ENCODE results near the gene VAPB.

VAPB gene

GRCh38 chr20:58378704-58379103 lies 10.3 kb upstream of the VAPB start:
- DNase-seq = no peak

GRCh38 chr20:58381627-58382026 lies 7.4 kb upstream of the VAPB start:
- DNase-seq = no peak

- no peak for DNase-seq
Observed at GRCh38 chr20:58382096-58382495, 6.9 kb upstream of the VAPB start.

GRCh38 chr20:58384821-58385220 lies 4.2 kb upstream of the VAPB start:
- no peak for DNase-seq

GRCh38 chr20:58388028-58388601 lies 914 bp upstream of the VAPB start:
- DNase-seq = no peak

- peak in 1 of 2 experiments; percentile 74 for DNase-seq
Observed at GRCh38 chr20:58389324-58389967, 417 bp downstream of the VAPB start.

- no peak for DNase-seq
Observed at GRCh38 chr20:58389968-58390658, 1.1 kb downstream of the VAPB start.

- DNase-seq = no peak
Observed at GRCh38 chr20:58390659-58391035, 1.6 kb downstream of the VAPB start.

GRCh38 chr20:58392286-58392685 lies 3.3 kb downstream of the VAPB start:
- no peak for DNase-seq

- no peak for DNase-seq
Observed at GRCh38 chr20:58393299-58393698, 4.3 kb downstream of the VAPB start.

GRCh38 chr20:58394801-58395200 lies 5.8 kb downstream of the VAPB start:
- no peak for DNase-seq

- DNase-seq = no peak
Observed at GRCh38 chr20:58395604-58396003, 6.6 kb downstream of the VAPB start.

GRCh38 chr20:58397429-58397828 lies 8.4 kb downstream of the VAPB start:
- no peak for DNase-seq

- DNase-seq = no peak
Observed at GRCh38 chr20:58398254-58398653, 9.2 kb downstream of the VAPB start.

- no peak for DNase-seq
Observed at GRCh38 chr20:58399926-58400325, 10.9 kb downstream of the VAPB start.

- DNase-seq = no peak
Observed at GRCh38 chr20:58401162-58401561, 12.1 kb downstream of the VAPB start.

GRCh38 chr20:58402305-58402704 lies 13.3 kb downstream of the VAPB start:
- no peak for DNase-seq

GRCh38 chr20:58402827-58403226 lies 13.8 kb downstream of the VAPB start:
- no peak for DNase-seq

- no peak for DNase-seq
Observed at GRCh38 chr20:58403272-58403671, 14.2 kb downstream of the VAPB start.

GRCh38 chr20:58405504-58406291 lies 16.7 kb downstream of the VAPB start:
- no peak for DNase-seq

- no peak for DNase-seq
Observed at GRCh38 chr20:58406422-58407001, 17.5 kb downstream of the VAPB start.

GRCh38 chr20:58407201-58407873 lies 18.3 kb downstream of the VAPB start:
- no peak for DNase-seq
